ENCODE results near the gene ACSM6.

Gene ACSM6

GRCh38 chr10:95273393-95274312 lies 79.6 kb downstream of the ACSM6 start:
- H3K4me1 Mint-ChIP-seq = peaks cover 17% of the 10 kb centered on the region
- H3K36me3 Mint-ChIP-seq (ENCODE audit: low read depth) = no peaks in the 10 kb centered on the region
- no peak for TF ChIP-seq CTCF (IDR thresholded peaks at IDR 0.05; ENCODE audit: unreplicated experiment in 3 of 3)
- no peak overlapping the region for H3K4me3 Mint-ChIP-seq
- no peaks in the 10 kb centered on the region for H3K9me3 Mint-ChIP-seq
- H3K27ac Mint-ChIP-seq = no peak overlapping the region
- peaks cover 3% of the 10 kb centered on the region for H3K27me3 Mint-ChIP-seq (ENCODE audit: low read depth)

GRCh38 chr10:95275726-95276366 lies 81.8 kb downstream of the ACSM6 start:
- no peaks in the 10 kb centered on the region for H3K36me3 Mint-ChIP-seq (ENCODE audit: low read depth)
- TF ChIP-seq CTCF (IDR thresholded peaks at IDR 0.05; ENCODE audit: unreplicated experiment in 3 of 3) = no peak
- no peaks in the 10 kb centered on the region for H3K9me3 Mint-ChIP-seq
- peaks cover 12% of the 10 kb centered on the region for H3K4me1 Mint-ChIP-seq
- no peak overlapping the region for H3K4me3 Mint-ChIP-seq
- peaks cover 3% of the 10 kb centered on the region for H3K27me3 Mint-ChIP-seq (ENCODE audit: low read depth)
- H3K27ac Mint-ChIP-seq = no peak overlapping the region

GRCh38 chr10:95276367-95277200 lies 82.5 kb downstream of the ACSM6 start:
- no peak overlapping the region for H3K4me3 Mint-ChIP-seq
- H3K36me3 Mint-ChIP-seq (ENCODE audit: low read depth) = no peaks in the 10 kb centered on the region
- TF ChIP-seq CTCF (IDR thresholded peaks at IDR 0.05; ENCODE audit: unreplicated experiment in 3 of 3) = no peak
- H3K4me1 Mint-ChIP-seq = peaks cover 13% of the 10 kb centered on the region
- no peak overlapping the region for H3K27ac Mint-ChIP-seq
- peaks cover 3% of the 10 kb centered on the region for H3K27me3 Mint-ChIP-seq (ENCODE audit: low read depth)
- no peaks in the 10 kb centered on the region for H3K9me3 Mint-ChIP-seq

GRCh38 chr10:95277201-95277570 lies 83.1 kb downstream of the ACSM6 start:
- no peak for TF ChIP-seq CTCF (IDR thresholded peaks at IDR 0.05; ENCODE audit: unreplicated experiment in 3 of 3)
- Mint-ChIP-seq H3K27me3 (ENCODE audit: low read depth) (peaks cover 3% of the 10 kb centered on the region), H3K4me3 (no peak overlapping the region), H3K4me1 (peaks cover 19% of the 10 kb centered on the region), H3K9me3 (no peaks in the 10 kb centered on the region), H3K27ac (no peak overlapping the region), H3K36me3 (ENCODE audit: low read depth) (no peaks in the 10 kb centered on the region)

- Mint-ChIP-seq H3K27me3 (ENCODE audit: low read depth) (peaks cover 3% of the 10 kb centered on the region), H3K36me3 (ENCODE audit: low read depth) (no peaks in the 10 kb centered on the region), H3K9me3 (no peaks in the 10 kb centered on the region), H3K4me1 (peaks cover 20% of the 10 kb centered on the region), H3K27ac (no peak overlapping the region), H3K4me3 (no peak overlapping the region)
- TF ChIP-seq CTCF (IDR thresholded peaks at IDR 0.05; ENCODE audit: unreplicated experiment in 3 of 3) = no peak
Measured at GRCh38 chr10:95277614-95278013, 83.6 kb downstream of the ACSM6 start.
